Fibroblast of mammary gland (primary cell): Measurements from ENCODE around the gene NRBP1.

Experiments used
- DNase-seq: peaks from one replicate; pipeline ENCODE4 v3.0.0-alpha.2; 2010; ENCODE audit warnings: low read depth
- H3K4me3 ChIP-seq: 2 replicates; pipeline ENCODE4 v1.5.1; 2011; ENCODE audit warnings: low read depth, mild to moderate bottlenecking, low read length, moderate library complexity; ENCODE audit not compliant: control insufficient read depth
- TF ChIP-seq, protein P1 (sequence below): conservative IDR thresholded peaks from 2 replicates; pipeline ENCODE4 v1.5.1; 2011; ENCODE audit warnings: low read depth, low read length, inconsistent platforms; ENCODE audit not compliant: control insufficient read depth, insufficient read depth

The NRBP1 gene

DNA sequence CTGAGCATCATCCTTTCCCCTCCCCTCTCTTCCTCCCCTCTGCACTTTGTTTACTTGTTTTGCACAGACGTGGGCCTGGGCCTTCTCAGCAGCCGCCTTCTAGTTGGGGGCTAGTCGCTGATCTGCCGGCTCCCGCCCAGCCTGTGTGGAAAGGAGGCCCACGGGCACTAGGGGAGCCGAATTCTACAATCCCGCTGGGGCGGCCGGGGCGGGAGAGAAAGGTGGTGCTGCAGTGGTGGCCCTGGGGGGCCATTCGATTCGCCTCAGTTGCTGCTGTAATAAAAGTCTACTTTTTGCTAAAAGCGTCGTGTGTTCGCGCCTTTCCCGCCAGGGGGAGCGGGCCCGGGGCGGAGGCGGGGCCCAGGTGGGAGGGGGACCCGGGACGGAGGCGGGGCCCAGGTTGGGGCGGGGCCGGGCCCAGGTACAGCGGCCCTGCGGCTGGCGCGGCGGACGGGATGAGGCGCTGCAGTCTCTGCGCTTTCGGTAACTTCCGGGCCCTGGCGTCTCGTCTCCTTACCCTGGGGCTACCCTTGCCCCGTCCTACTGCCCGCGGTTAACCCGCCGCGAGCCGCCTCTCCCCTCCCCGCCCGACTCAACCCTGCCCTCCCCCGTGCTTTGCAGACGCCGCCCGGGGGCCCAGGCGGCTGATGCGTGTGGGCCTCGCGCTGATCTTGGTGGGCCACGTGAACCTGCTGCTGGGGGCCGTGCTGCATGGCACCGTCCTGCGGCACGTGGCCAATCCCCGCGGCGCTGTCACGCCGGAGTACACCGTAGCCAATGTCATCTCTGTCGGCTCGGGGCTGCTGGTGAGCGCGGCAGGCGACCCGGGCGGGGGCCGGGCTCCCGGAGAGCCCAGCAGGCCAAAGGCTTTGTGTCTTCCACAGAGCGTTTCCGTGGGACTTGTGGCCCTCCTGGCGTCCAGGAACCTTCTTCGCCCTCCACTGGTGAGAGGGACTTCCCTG lies 13.8 kb downstream of the NRBP1 start, which contains the start of gene KRTCAP3:
Gene KRTCAP3, plus strand, starts transcription at position 424 of the 962 bp plus-strand sequence. Its CDS starts 32 bp downstream, at position 456.
- H3K4me3 ChIP-seq, result no peak within 1 kb of the TSS
- no peak for DNase-seq
- TF ChIP-seq, protein P1, sequence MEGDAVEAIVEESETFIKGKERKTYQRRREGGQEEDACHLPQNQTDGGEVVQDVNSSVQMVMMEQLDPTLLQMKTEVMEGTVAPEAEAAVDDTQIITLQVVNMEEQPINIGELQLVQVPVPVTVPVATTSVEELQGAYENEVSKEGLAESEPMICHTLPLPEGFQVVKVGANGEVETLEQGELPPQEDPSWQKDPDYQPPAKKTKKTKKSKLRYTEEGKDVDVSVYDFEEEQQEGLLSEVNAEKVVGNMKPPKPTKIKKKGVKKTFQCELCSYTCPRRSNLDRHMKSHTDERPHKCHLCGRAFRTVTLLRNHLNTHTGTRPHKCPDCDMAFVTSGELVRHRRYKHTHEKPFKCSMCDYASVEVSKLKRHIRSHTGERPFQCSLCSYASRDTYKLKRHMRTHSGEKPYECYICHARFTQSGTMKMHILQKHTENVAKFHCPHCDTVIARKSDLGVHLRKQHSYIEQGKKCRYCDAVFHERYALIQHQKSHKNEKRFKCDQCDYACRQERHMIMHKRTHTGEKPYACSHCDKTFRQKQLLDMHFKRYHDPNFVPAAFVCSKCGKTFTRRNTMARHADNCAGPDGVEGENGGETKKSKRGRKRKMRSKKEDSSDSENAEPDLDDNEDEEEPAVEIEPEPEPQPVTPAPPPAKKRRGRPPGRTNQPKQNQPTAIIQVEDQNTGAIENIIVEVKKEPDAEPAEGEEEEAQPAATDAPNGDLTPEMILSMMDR, result no peak

DNA sequence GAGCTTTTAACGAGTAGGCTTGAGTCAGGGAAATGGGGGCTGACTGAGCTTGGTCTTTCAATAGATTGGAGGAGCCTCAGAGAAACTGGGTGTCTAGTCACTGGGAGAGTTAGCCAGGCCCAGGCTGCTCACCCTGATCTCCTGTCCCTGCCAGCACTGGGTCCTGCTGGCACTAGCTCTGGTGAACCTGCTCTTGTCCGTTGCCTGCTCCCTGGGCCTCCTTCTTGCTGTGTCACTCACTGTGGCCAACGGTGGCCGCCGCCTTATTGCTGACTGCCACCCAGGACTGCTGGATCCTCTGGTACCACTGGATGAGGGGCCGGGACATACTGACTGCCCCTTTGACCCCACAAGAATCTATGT lies 14.5 kb downstream of the NRBP1 start:
- H3K4me3 ChIP-seq, result no peak overlapping the region
- no peak for DNase-seq
- TF ChIP-seq, protein P1, result no peak

DNA sequence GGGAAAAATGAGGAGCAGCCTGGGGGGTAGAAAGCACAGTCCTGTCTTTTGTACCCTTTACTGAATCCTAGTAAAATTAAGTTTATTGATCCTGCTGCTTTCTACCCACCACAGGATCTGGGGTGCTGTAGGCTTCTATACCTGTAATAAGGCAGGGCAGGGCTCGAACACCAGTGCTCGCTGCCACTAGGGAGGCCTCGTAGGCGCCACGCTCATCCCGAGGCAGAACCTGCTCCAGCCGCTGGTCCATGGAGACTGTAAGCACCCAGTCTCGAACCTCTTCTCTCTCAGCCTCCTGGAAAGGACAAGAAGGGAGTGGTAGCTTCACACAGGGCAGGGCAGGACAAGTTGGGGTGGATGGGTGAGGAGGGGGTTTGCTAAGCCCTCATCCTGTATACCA lies 16.7 kb downstream of the NRBP1 start:
- TF ChIP-seq, protein P1, result no peak
- H3K4me3 ChIP-seq, result no peak overlapping the region
- no peak for DNase-seq

DNA sequence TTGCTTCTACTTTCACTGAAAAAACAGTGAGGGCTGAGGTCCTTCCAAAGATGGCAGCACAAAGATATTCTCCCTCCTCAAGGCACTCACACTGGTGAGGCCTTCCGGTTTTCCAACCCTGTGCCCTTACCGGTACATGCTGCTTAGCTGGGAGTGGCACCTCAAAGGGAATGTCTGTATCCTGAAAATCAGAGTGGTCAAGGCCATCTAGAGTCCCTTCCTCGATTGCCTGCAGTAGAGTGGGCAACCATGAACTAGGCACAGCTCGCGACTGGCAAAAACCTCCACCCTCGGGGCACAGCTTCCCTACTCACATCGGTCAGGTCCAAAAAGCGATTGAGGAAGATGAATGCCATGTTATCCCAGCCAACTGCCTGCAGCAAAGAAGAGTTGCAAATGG lies 17.2 kb downstream of the NRBP1 start:
- no peak overlapping the region for H3K4me3 ChIP-seq
- TF ChIP-seq, protein P1, result no peak
- DNase-seq, result no peak

DNA sequence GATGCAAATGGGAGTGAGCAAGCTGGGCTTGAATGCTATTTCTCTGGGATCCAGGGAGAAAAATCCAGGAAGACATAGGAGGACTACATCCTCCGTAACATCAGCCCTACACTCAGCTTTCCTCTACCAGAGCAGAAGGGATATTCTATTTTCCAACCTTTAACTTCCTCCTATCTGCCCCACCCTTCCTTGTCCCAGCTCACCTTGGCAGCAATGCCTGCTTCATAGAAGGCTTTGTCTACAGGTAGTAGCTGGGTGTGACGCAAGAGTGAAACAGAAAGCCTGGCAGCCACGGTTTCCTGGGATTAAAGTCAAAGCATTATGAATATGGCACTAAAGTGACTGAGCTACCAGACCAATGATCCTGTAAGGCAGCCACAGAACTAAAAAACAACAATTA lies 17.6 kb downstream of the NRBP1 start:
- no peak for DNase-seq
- TF ChIP-seq, protein P1, result no peak
- H3K4me3 ChIP-seq, result no peak overlapping the region

DNA sequence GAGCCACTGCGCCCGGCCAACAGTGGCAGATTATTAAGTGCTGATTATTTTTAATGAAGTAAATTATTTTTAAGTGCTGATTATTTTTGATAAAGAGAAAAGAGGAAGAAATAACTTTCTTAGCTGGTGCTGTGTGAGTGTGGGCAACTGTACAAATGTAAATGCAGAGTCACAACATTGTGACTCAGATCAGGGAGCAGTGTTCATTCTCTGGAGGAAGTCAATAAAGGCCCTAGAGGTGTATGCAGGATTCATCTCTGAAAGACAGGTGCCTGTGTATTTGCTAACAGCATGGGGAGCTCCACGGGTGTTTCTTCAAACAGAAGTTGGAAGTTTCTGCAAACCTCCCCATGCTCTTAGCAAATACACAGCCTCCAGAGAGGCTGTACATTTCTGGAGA lies 19.9 kb downstream of the NRBP1 start:
- TF ChIP-seq, protein P1, result no peak
- DNase-seq, result no peak
- no peak overlapping the region for H3K4me3 ChIP-seq

DNA sequence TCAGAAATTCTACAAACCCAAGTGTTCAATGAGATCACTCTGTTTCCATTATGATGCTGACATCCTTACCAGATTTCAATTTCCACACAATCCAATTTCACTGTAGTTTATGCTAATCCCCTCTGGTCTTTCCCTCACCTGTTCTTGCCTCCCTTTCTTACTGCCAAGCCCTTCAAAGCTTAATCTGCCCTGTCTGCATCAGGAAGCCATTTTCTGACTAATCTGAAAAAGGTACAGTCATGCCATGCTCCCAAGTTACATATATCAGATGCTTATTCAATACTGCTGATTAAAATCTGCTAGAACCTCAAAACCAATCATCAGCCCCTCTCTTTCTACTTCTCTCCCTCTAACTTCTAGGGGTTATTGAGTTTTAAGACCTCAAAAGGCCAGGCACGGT lies 22.7 kb downstream of the NRBP1 start:
- TF ChIP-seq, protein P1, result no peak
- DNase-seq, result no peak
- H3K4me3 ChIP-seq, result no peak overlapping the region
